Medulla oblongata (tissue), 1 donor: Measurements from ENCODE around the gene CARMIL1.

Experiments used
- DNase-seq: peaks from one replicate; pipeline ENCODE4 v3.0.0-alpha.2; 2015; ENCODE audit errors: extremely low spot score

Gene CARMIL1

GRCh38 chr6:25407431-25407830 is 128.3 kb downstream of the CARMIL1 start:
- no peak for DNase-seq

- no peak for DNase-seq
Measured at GRCh38 chr6:25410102-25410501, 130.9 kb downstream of the CARMIL1 start.

DNA sequence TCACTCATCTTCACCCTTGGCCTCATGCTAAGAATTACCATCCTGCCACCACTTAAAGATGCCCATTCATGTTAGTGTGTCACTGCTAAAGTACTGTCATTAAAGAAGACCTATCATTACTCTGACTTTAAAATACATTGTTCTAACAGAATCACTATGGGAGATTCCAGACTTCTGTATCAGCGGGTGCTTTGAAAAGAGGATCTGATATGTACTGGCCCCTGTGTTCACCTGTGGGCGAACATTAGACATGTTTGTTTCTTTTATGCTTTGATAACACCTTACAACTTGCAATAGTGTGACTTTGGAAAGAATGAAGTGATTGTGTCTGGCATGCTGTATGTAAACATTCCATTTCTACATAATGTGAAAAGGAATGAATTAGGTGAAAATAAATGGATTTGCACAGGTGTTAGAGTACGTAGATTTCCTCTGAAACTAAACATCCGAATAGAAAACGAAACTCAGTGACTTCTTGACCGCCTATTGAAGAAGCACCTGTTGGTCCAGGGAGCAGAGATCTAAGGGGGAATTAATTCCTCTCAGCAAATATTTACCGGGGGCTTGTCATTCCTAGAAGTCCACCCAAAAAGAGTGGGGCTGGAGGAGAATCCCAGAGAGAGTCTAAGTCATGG is 132.3 kb downstream of the CARMIL1 start:
- no peak for DNase-seq

DNA sequence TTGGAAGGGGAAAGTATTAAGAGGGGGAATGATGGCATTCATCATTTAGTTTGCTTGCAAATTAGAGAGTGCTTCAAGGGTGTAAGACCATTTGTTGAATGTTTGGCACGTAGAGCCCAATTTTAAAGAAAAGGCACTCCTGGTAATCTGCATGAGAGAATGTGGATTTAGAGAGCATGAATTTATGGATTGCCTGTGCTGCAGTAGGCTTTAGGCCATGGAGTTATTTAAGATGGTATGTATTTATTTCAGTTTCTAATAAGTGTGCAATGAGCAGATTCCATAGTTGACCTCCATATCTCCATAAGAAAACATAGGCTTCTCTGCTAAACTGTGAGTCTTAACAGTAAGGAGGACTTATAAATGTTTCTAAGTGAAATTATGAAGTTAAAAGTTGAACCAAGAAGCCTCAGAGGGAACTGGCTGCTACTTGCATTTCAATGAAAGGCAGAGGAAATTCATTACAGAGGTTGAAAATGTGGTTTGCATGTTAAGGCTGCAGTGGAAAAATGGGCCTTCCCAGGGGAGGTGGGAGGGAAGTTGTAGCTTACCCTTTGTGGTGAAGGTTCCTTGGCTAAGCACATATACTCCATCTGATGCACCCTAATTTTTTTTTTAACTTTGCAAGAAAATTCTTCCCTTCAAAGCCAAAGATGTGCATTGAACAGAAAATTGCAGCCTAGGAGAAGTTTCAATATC is 134.2 kb downstream of the CARMIL1 start:
- no peak for DNase-seq

GRCh38 chr6:25414168-25414567 is 135.0 kb downstream of the CARMIL1 start:
- DNase-seq, result no peak

DNA sequence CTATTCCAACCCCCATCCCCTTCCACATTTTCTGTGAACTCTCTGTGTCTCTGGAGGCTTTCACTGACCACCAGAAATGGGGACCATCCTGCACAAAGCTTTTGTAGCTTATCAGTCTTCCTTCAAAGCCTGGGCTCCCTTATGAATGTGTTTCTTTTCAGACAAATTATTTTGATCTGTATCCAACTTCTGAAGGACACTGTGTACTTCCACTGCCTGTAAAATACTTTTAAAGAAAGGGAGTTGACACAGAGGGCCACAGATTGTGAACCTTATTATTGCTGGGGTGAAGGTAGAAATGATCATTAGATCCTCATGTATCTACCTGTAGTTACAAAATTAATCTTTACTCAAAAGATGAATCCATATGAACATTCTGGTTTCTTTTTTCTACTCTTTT is 135.6 kb downstream of the CARMIL1 start:
- no peak for DNase-seq

DNA sequence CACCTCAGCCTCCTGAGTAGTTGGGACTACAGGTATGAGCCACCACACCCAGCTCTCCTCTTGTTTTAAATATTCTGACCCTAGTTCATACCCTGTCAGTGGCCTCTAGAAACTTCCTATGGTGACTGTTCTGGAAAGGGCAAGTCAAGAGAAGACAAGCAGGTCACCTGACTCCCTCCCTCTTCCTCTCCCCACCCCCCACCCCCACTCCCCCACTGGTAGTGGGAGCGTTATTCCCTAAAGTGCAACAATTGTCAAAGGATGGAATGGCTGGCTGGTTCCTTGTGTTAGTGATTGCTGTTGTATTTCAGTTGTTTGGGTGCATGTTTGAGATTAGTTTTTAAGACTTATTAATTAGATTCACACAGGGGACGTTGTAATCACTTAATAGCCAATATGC is 136.1 kb downstream of the CARMIL1 start:
- no peak for DNase-seq

DNA sequence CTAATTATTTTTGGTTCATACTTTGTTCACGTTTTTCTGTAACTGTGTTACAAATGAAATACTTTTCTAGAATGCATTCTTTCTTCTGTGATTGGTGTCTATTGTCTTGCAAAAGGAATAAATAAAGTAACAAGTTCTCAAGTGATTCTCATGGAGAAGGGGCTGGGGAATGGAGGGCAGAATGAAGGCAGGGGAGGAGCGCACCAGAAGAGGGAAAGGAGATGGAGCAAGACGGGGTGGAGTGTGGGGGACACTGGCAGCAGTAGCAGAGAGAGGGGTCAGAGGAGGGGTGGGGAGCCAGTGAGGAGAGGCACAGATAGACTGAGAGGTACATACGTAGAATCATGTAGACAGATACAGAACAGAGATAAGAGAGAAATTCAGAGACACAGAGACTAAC is 136.5 kb downstream of the CARMIL1 start:
- no peak for DNase-seq

DNA sequence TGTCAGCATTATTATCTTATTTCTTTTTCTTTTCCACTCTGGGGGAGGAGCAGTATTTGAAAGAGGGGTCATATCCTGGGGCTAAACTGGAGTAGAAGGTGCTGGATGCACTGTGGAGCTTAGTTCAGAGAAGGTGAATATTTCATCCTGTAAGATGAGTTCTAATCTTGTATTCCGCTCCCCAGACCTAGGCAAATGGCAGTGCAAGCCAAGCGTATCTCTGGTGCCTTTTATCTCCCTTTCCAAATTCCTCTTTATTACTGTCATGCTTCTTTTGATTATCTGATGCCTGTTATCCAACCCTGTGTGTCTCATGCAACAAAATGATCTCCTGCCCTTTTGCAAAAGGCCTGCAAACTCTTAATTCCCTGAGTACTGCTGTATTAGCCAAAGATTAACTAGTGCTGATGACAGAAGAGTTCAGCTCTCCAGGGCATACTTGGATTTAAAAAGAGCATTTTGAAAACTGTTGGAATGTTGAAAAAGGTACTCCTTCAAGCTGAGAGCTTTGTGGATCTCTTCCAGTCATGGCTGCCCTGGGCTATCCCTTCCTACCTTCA is 138.0 kb downstream of the CARMIL1 start:
- no peak for DNase-seq

DNA sequence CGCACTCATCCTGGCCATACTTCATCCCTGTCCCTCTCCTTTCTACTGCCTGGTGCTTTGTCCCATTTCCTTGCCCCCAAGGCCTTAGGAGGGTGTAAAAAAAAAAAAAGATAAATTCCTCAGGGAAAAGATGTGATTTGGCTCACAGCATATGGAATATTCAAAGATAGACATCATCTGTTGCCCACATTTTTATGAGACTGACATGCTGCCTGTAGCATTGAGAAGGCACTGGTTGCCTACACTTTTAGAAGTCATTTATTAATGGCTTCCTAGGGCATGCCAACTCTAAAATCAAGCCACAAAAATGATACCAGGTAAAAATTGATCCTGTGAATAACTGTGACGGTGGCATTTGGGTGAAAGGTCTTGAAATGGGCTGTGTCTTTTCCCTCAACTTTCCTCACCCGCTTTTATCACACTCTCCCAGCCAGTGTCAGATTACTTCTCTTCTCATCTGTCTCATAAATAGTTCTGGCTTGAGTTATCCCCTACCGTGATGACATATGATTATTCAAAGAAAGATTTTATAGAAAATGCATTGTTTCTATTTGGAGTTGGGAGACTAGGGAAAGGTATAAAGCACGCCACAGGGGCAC is 139.4 kb downstream of the CARMIL1 start:
- no peak for DNase-seq

GRCh38 chr6:25419879-25420278 is 140.7 kb downstream of the CARMIL1 start:
- no peak for DNase-seq

- no peak for DNase-seq
Measured at GRCh38 chr6:25423358-25423757, 144.2 kb downstream of the CARMIL1 start.

- DNase-seq, result no peak
Measured at GRCh38 chr6:25424303-25424702, 145.1 kb downstream of the CARMIL1 start.

- no peak for DNase-seq
Measured at GRCh38 chr6:25427549-25427948, 148.4 kb downstream of the CARMIL1 start.

DNA sequence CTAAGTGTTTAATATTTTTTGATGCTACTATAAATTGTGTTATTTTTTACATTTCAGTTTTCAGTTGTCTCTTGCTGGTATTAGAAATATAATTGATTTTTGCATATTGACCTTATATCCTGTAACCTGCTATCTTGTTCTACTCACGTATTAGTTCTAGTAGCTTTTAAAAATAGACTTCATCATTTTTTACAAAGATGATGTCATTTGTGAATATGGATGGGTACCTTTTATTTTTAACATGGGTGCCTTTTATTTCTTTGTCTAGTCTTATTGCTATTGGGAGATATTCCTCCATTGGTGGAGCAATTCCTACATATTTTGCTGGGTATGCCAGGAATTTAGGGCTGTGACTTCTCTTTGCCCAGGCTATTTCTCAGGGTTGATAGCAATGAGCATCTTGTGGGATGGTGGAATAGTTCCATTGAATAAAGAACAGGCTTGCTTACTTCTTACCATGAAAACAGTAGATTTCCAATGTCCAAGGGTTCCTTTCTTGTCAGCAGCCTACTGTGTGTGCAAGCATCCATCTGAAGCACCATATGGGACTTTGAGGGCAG is 149.7 kb downstream of the CARMIL1 start:
- no peak for DNase-seq

DNA sequence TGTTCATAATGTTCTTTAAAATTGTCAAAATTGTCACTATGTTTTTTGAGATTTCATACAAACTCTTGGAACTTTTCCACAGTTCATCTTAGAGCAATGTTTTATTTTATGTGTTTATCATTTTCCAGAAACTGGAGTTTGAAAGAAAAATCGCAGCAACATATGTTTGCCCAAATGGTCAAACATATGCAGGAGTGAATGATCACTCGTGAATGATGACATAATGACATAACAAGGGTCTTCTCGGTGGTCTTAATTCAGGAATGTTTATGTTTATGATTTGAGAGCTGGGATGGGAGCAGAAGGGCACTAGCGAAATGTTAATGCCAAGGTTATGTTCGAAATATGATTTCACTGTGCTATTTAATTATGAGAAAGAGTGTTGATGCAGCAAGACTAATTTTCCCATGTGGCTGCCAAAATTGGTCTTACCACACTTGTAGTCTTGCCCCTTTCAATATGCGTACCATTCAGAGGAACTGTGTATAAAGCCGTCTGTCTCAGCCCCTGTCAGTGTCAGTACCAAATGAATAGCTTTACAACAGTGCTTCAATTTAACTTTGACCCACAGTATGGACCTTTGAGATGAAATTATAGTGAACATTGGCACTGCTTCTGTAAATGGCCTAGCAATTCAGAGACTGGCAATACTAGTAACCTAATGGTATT is 152.3 kb downstream of the CARMIL1 start:
- no peak for DNase-seq

DNA sequence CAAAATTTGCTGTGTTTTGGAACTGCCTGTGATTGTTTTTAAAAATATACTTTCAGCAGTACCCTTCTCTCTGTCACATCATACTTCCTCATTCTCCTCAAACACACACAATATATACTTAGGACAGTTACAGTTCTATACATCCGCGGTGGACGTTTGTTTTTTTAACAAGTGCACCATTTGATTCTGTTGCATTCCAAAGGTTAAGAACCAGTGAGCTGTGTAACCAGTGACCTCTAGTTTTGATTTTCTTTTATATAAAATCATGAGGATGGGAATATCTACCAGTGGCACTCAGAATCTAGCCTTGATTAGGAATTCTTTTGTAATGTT is 152.8 kb downstream of the CARMIL1 start:
- no peak for DNase-seq

GRCh38 chr6:25434921-25435320 is 155.7 kb downstream of the CARMIL1 start:
- no peak for DNase-seq

GRCh38 chr6:25435416-25435985 is 156.3 kb downstream of the CARMIL1 start:
- no peak for DNase-seq

DNA sequence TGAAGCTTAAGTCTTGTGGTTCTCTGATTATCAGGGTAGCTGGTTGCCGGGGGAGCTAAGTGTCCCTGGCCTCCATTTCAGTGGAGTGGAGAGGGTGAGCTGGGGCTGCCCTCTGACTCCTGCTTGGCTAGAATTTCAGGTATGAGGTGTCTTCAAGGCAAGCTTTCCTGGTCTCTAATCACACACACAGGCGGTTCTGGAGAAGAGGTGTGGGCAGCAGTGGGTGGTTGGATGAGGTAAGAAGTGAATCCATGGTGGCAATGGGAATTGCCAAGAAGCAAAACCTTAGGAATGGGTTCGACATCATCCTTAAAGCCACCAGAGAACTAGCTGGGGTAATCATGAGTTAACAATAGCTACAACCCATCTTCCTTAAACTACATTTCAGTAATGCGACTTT is 157.6 kb downstream of the CARMIL1 start:
- no peak for DNase-seq

GRCh38 chr6:25439368-25439767 is 160.2 kb downstream of the CARMIL1 start:
- no peak for DNase-seq
